Activated naive CD8-positive, alpha-beta T cell treated with anti-CD3 and anti-CD28 coated beads, Interleukin-2, amount 50 U/mL, for 24 hours (primary cell): ENCODE results near the gene C17orf58.
"Not testable (repeated sequence)": the region's sequence is repeated elsewhere in the genome, so short reads cannot be mapped to it uniquely, and the experiment has no call there.

Experiments used
- ATAC-seq: fragments of 150-1000 bp; cut with Tn5 transposase; one replicate; pipeline ENCODE4 v1.10.0; 2021
- DNase-seq: peaks from one replicate; pipeline ENCODE4 v3.0.0; 2021
- H3K27ac Mint-ChIP-seq: one replicate; pipeline ENCODE4 v1.8.0; 2021; ENCODE audit warnings: mild to moderate bottlenecking, mixed read lengths
- H3K27me3 Mint-ChIP-seq: one replicate; pipeline ENCODE4 v1.8.0; 2021; ENCODE audit warnings: mixed read lengths
- H3K36me3 Mint-ChIP-seq: one replicate; pipeline ENCODE4 v1.8.0; 2021; ENCODE audit warnings: low read depth, mixed read lengths
- H3K4me1 Mint-ChIP-seq: one replicate; pipeline ENCODE4 v1.8.0; 2021; ENCODE audit warnings: mixed read lengths
- H3K4me3 Mint-ChIP-seq: one replicate; pipeline ENCODE4 v1.8.0; 2021; ENCODE audit warnings: mild to moderate bottlenecking, moderate library complexity, mixed read lengths
- H3K9me3 Mint-ChIP-seq: one replicate; pipeline ENCODE4 v1.8.0; 2021; ENCODE audit warnings: mixed read lengths

The C17orf58 gene

GRCh38 chr17:68018493-68018892 is 22.2 kb upstream of the C17orf58 start:
- not testable (repeated sequence) for H3K27ac Mint-ChIP-seq, H3K4me3 Mint-ChIP-seq, H3K36me3 Mint-ChIP-seq, ATAC-seq, H3K27me3 Mint-ChIP-seq, DNase-seq, H3K9me3 Mint-ChIP-seq
- peaks cover 14% of the 10 kb centered on the region for H3K4me1 Mint-ChIP-seq

GRCh38 chr17:68016838-68017237 is 20.6 kb upstream of the C17orf58 start:
- no peak overlapping the region for H3K4me3 Mint-ChIP-seq

GRCh38 chr17:68015081-68015723 is 18.9 kb upstream of the C17orf58 start:
- Mint-ChIP-seq H3K27me3 (peaks cover 5% of the 10 kb centered on the region), H3K27ac (no peak overlapping the region), H3K9me3 (no peaks in the 10 kb centered on the region), H3K4me3 (no peak overlapping the region), H3K36me3 (peaks cover 3% of the 10 kb centered on the region), H3K4me1 (peaks cover 13% of the 10 kb centered on the region)
- no peak for DNase-seq
- no peak for ATAC-seq

More at GRCh38 chr17:68016838-68017237, 20.6 kb upstream of the C17orf58 start:
- Mint-ChIP-seq H3K27ac (no peak overlapping the region), H3K36me3 (peaks cover 3% of the 10 kb centered on the region), H3K27me3 (peaks cover 4% of the 10 kb centered on the region), H3K9me3 (no peaks in the 10 kb centered on the region), H3K4me1 (peaks cover 14% of the 10 kb centered on the region)
- ATAC-seq (no peak), DNase-seq (no peak)

- ATAC-seq, result no peak
- peaks cover 1% of the 10 kb centered on the region for H3K27me3 Mint-ChIP-seq
- H3K36me3 Mint-ChIP-seq, result no peaks in the 10 kb centered on the region
- H3K9me3 Mint-ChIP-seq, result no peaks in the 10 kb centered on the region
- H3K4me3 Mint-ChIP-seq, result no peak overlapping the region
- no peak overlapping the region for H3K27ac Mint-ChIP-seq
- H3K4me1 Mint-ChIP-seq, result peaks cover 5% of the 10 kb centered on the region
- DNase-seq, result no peak
Observed at GRCh38 chr17:68013385-68013784, 17.1 kb upstream of the C17orf58 start.

GRCh38 chr17:68011199-68011665 is 15.0 kb upstream of the C17orf58 start:
- Mint-ChIP-seq H3K36me3 (no peaks in the 10 kb centered on the region), H3K4me3 (peak overlapping the region; percentile 49), H3K27me3 (peaks cover 1% of the 10 kb centered on the region), H3K4me1 (peaks cover 5% of the 10 kb centered on the region), H3K9me3 (no peaks in the 10 kb centered on the region), H3K27ac (no peak overlapping the region)
- ATAC-seq, result peak; percentile 77
- DNase-seq, result peak; percentile 80

GRCh38 chr17:68006797-68007196 is 10.5 kb upstream of the C17orf58 start:
- peaks cover 5% of the 10 kb centered on the region for H3K4me1 Mint-ChIP-seq
- no peak overlapping the region for H3K27ac Mint-ChIP-seq
- no peak for DNase-seq
- peaks cover 1% of the 10 kb centered on the region for H3K27me3 Mint-ChIP-seq
- ATAC-seq, result no peak
- no peak overlapping the region for H3K4me3 Mint-ChIP-seq
- H3K9me3 Mint-ChIP-seq, result no peaks in the 10 kb centered on the region
- no peaks in the 10 kb centered on the region for H3K36me3 Mint-ChIP-seq

GRCh38 chr17:68004201-68004600 is 7.9 kb upstream of the C17orf58 start:
- Mint-ChIP-seq H3K27ac (no peak overlapping the region), H3K4me1 (no peaks in the 10 kb centered on the region), H3K9me3 (no peaks in the 10 kb centered on the region), H3K27me3 (no peaks in the 10 kb centered on the region), H3K4me3 (no peak overlapping the region), H3K36me3 (no peaks in the 10 kb centered on the region)
- no peak for ATAC-seq
- no peak for DNase-seq

- ATAC-seq (no peak), DNase-seq (no peak)
- peaks cover 23% of the 10 kb centered on the region for H3K27me3 Mint-ChIP-seq
- no peak overlapping the region for H3K27ac Mint-ChIP-seq
- H3K9me3 Mint-ChIP-seq, result no peaks in the 10 kb centered on the region
- no peak overlapping the region for H3K4me3 Mint-ChIP-seq
- no peaks in the 10 kb centered on the region for H3K36me3 Mint-ChIP-seq
- H3K4me1 Mint-ChIP-seq, result peaks cover 22% of the 10 kb centered on the region
Observed at GRCh38 chr17:67999291-67999911, 3.1 kb upstream of the C17orf58 start.

- ATAC-seq (no peak), DNase-seq (no peak)
- Mint-ChIP-seq H3K27ac (no peak overlapping the region), H3K4me1 (peaks cover 27% of the 10 kb centered on the region), H3K27me3 (peaks cover 23% of the 10 kb centered on the region), H3K4me3 (no peak overlapping the region), H3K36me3 (no peaks in the 10 kb centered on the region), H3K9me3 (no peaks in the 10 kb centered on the region)
Observed at GRCh38 chr17:67998466-67998865, 2.2 kb upstream of the C17orf58 start.

GRCh38 chr17:67995570-67996263 is 552 bp downstream of the C17orf58 start:
- Mint-ChIP-seq H3K27ac (peak overlapping the region; percentile 53), H3K36me3 (peaks cover 5% of the 10 kb centered on the region), H3K4me1 (peaks cover 43% of the 10 kb centered on the region), H3K27me3 (peaks cover 23% of the 10 kb centered on the region), H3K9me3 (no peaks in the 10 kb centered on the region), H3K4me3 (peak overlapping the region; percentile 85)
- DNase-seq, result peak; percentile 29
- ATAC-seq, result no peak

GRCh38 chr17:67994817-67995569 is 1.3 kb downstream of the C17orf58 start:
- Mint-ChIP-seq H3K4me3 (peak overlapping the region; percentile 85), H3K27ac (peak overlapping the region; percentile 48), H3K36me3 (peaks cover 5% of the 10 kb centered on the region), H3K4me1 (peaks cover 43% of the 10 kb centered on the region), H3K27me3 (peaks cover 23% of the 10 kb centered on the region), H3K9me3 (no peaks in the 10 kb centered on the region)
- no peak for DNase-seq
- no peak for ATAC-seq

- Mint-ChIP-seq H3K4me1 (peaks cover 43% of the 10 kb centered on the region), H3K27me3 (peaks cover 23% of the 10 kb centered on the region), H3K4me3 (peak overlapping the region; percentile 85), H3K9me3 (no peaks in the 10 kb centered on the region), H3K27ac (peak overlapping the region; percentile 48), H3K36me3 (peaks cover 5% of the 10 kb centered on the region)
- ATAC-seq, result no peak
- DNase-seq, result no peak
Observed at GRCh38 chr17:67993998-67994361, 2.3 kb downstream of the C17orf58 start.

GRCh38 chr17:67993153-67993997 is 2.9 kb downstream of the C17orf58 start:
- Mint-ChIP-seq H3K27ac (peak overlapping the region; percentile 91), H3K4me1 (peaks cover 43% of the 10 kb centered on the region), H3K9me3 (no peaks in the 10 kb centered on the region), H3K27me3 (peaks cover 23% of the 10 kb centered on the region), H3K4me3 (peak overlapping the region; percentile 93), H3K36me3 (peaks cover 5% of the 10 kb centered on the region)
- ATAC-seq, result peak; percentile 79
- peak; percentile 84 for DNase-seq
